GM23338 (cell line): ENCODE measurements around the gene TCTN1. TPM values are rescaled to one million over a fixed set of nuclear protein-coding genes. Genes with fewer than 3 reads are reported as not detected.

ENCODE experiments used
- ATAC-seq: fragments of 200-7000 bp; cut with Tn5 transposase; 3 replicates; pipeline ENCODE4 v1.9.1; 2020
- DNase-seq: peaks from one replicate; pipeline ENCODE4 v3.0.0-alpha.2; 2015; ENCODE audit warnings: low spot score
- H2AFZ ChIP-seq: fragments of 200-600 bp; sonication (generic); 2 replicates; pipeline ENCODE4 v1.8.0; 2016; ENCODE audit warnings: antibody characterized with exemption, mild to moderate bottlenecking, moderate library complexity
- H3F3A ChIP-seq: fragments of 200-600 bp; sonication (generic); replicated peaks from 2 replicates; pipeline ENCODE4 v1.8.0; 2017; ENCODE audit warnings: antibody characterized with exemption, mixed run types, low read depth
- H3K27ac ChIP-seq: fragments of 200-600 bp; sonication (generic); 2 replicates; pipeline ENCODE4 v1.6.1; 2016; ENCODE audit warnings: low read depth
- H3K27me3 ChIP-seq: fragments of 200-600 bp; sonication (generic); 2 replicates; pipeline ENCODE4 v1.8.0; 2016; ENCODE audit warnings: mild to moderate bottlenecking, mixed run types, moderate library complexity; ENCODE audit not compliant: insufficient read depth
- H3K36me3 ChIP-seq: fragments of 200-600 bp; sonication (generic); 2 replicates; pipeline ENCODE4 v1.8.0; 2016; ENCODE audit warnings: mild to moderate bottlenecking; ENCODE audit not compliant: insufficient read depth
- H3K4me1 ChIP-seq: fragments of 200-600 bp; sonication (generic); 2 replicates; pipeline ENCODE4 v1.8.0; 2016; ENCODE audit warnings: mild to moderate bottlenecking, moderate library complexity; ENCODE audit not compliant: insufficient read depth
- H3K4me2 ChIP-seq: fragments of 200-600 bp; sonication (generic); 2 replicates; pipeline ENCODE4 v1.7.1; 2017; ENCODE audit warnings: mixed run types
- H3K4me3 ChIP-seq: fragments of 200-600 bp; sonication (generic); 2 replicates; pipeline ENCODE4 v1.6.1; 2016; ENCODE audit warnings: mixed run types
- H3K79me2 ChIP-seq: fragments of 200-600 bp; sonication (generic); replicated peaks from 2 replicates; pipeline ENCODE4 v1.8.0; 2017; ENCODE audit warnings: mild to moderate bottlenecking; ENCODE audit not compliant: insufficient read depth
- H3K9me2 ChIP-seq: fragments of 200-600 bp; sonication (generic); 2 replicates; pipeline ENCODE4 v1.8.0; 2017; ENCODE audit not compliant: insufficient read depth
- H4K20me1 ChIP-seq: fragments of 200-600 bp; sonication (generic); replicated peaks from 2 replicates; pipeline ENCODE4 v1.8.0; 2017; ENCODE audit warnings: mild to moderate bottlenecking; ENCODE audit not compliant: insufficient read depth
- H3K27ac Mint-ChIP-seq: 2 replicates; pipeline ENCODE4 v1.8.0; 2020; ENCODE audit warnings: inconsistent platforms, mild to moderate bottlenecking, moderate library complexity, mixed read lengths
- H3K27me3 Mint-ChIP-seq: 3 replicates; pipeline ENCODE4 v1.8.0; 2022; ENCODE audit warnings: low read depth, mild to moderate bottlenecking, moderate library complexity, mixed read lengths, inconsistent platforms; ENCODE audit not compliant: insufficient read depth, poor library complexity
- H3K36me3 Mint-ChIP-seq: 3 replicates; pipeline ENCODE4 v1.8.0; 2021; ENCODE audit warnings: low read depth, mild to moderate bottlenecking, inconsistent platforms, moderate library complexity, mixed read lengths
- H3K4me1 Mint-ChIP-seq: 3 replicates; pipeline ENCODE4 v1.8.0; 2020; ENCODE audit warnings: mild to moderate bottlenecking, inconsistent platforms, mixed read lengths
- H3K4me3 Mint-ChIP-seq: 3 replicates; pipeline ENCODE4 v1.8.0; 2021; ENCODE audit warnings: moderate library complexity, mild to moderate bottlenecking, inconsistent platforms, mixed read lengths
- H3K9me3 Mint-ChIP-seq: 3 replicates; pipeline ENCODE4 v1.8.0; 2020; ENCODE audit warnings: moderate library complexity, mild to moderate bottlenecking, inconsistent platforms, mixed read lengths
- CREB1 ChIP-seq: fragments of 250-450 bp; sonication (Bioruptor Pico); IDR thresholded peaks from 2 replicates; pipeline ENCODE4 v1.5.0; 2020; ENCODE audit warnings: low read depth, mild to moderate bottlenecking, moderate library complexity
- CTCF ChIP-seq, 2 experiments: fragments of 200-600 bp in 1 of 2; sonication (generic) in 1 of 2; conservative IDR thresholded peaks; 2 replicates each; pipeline versions ENCODE4 v1.5.1 to v1.6.1; 2016 to 2017; ENCODE audit warnings: antibody characterized with exemption in 2 of 2, low read depth in 2 of 2, mild to moderate bottlenecking in 2 of 2, moderate library complexity in 1 of 2
- ETS1 ChIP-seq: IDR thresholded peaks from 2 replicates; pipeline ENCODE4 v1.6.1; 2016; ENCODE audit warnings: antibody characterized with exemption
- EZH2 ChIP-seq: fragments of 200-600 bp; sonication (generic); IDR thresholded peaks from one replicate; pipeline ENCODE4 v1.8.0; 2017; ENCODE audit warnings: antibody characterized with exemption, mild to moderate bottlenecking, low read depth; ENCODE audit not compliant: unreplicated experiment
- EZH2phosphoT487 ChIP-seq: fragments of 200-600 bp; sonication (generic); IDR thresholded peaks from one replicate; pipeline ENCODE4 v1.8.1; 2018; ENCODE audit warnings: antibody characterized with exemption; ENCODE audit not compliant: unreplicated experiment
- JUNB ChIP-seq: IDR thresholded peaks from one replicate; pipeline ENCODE4 v1.6.1; 2016; ENCODE audit warnings: antibody characterized with exemption; ENCODE audit not compliant: unreplicated experiment
- NANOG ChIP-seq: IDR thresholded peaks from 2 replicates; pipeline ENCODE4 v1.6.1; 2016; ENCODE audit warnings: antibody characterized with exemption, borderline replicate concordance
- REST ChIP-seq: IDR thresholded peaks from one replicate; pipeline ENCODE4 v1.6.1; 2018; ENCODE audit warnings: antibody characterized with exemption; ENCODE audit not compliant: unreplicated experiment
- STAT1 ChIP-seq: IDR thresholded peaks from one replicate; pipeline ENCODE4 v1.6.1; 2016; ENCODE audit warnings: antibody characterized with exemption; ENCODE audit not compliant: unreplicated experiment
- ZNF114 ChIP-seq: fragments of 250-450 bp; sonication (Bioruptor Pico); IDR thresholded peaks from 2 replicates; pipeline ENCODE4 v1.5.0; 2020; ENCODE audit warnings: mild to moderate bottlenecking, moderate library complexity
- ZNF331 ChIP-seq: fragments of 250-450 bp; sonication (Bioruptor Pico); IDR thresholded peaks from 2 replicates; pipeline ENCODE4 v1.5.0; 2020; ENCODE audit warnings: low read depth, mild to moderate bottlenecking, moderate library complexity
- polyA plus RNA-seq: library from polyadenylated mRNA; unstranded; fragments of >200 nt; fragmentation: Nextera tagmentation; extraction: Ambion mirVana; gene quantifications from 2 replicates; pipeline ENCODE4 v1.2.1, GENCODE V29; 2016
- total RNA-seq: library from RNA; depleted of rRNA; stranded (reverse); fragments of >200 nt; shearing (Covaris generic); gene quantifications from 2 replicates; pipeline ENCODE4 v1.2.3, GENCODE V29; 2014
- TF ChIP-seq, protein P1 (sequence below): fragments of 250-450 bp; sonication (Bioruptor Pico); IDR thresholded peaks from 2 replicates; pipeline ENCODE4 v1.5.0; 2020; ENCODE audit warnings: mild to moderate bottlenecking, moderate library complexity

The TCTN1 gene
- total and polyA plus RNA-seq, 2 experiments from 2014 or later, result 10.6 to 12.4 TPM

DNA sequence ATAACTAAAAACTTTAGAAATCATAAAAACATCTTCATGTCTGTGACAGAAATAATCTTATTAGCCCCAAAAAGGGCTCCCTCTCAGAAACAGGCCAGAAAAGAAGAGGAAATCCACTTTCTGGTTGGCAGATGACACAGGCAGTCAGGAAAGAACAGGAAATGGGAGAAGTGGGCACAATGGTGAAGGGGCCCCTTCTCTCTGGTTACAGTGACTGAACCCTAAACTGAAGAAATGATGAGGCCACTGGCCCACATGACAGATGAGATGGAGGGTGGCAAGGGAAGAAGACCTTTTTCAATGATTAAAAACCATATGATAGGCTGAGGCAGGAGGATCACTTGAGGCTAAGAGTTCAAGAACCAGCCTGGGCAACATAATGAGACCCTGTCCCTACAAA, 21.1 kb downstream of the TCTN1 start (continued):
- TF ChIP-seq ETS1 (no peak), ZNF331 (CRISPR knock-in tag) (no peak)

DNA sequence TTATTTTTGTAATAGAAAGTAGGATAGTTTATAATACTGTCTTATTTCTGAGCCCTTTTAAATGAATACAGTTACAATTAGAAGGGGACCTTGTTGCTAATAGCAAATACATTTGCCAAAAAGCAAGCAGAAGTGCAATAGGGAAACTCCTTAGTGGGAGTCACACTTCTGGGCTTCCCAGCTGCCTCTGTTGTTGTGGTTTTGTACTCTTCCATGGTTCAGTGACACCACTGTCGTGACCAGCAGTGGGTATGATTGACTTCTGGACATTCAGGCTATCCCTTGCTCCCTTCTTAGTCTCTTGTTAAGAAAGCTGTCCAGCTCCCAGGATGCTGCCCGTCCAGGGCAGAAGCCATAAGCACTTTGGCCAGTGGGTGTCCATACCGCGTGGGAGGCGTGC, 22.6 kb downstream of the TCTN1 start:
- no peaks in the 10 kb centered on the region for H4K20me1 ChIP-seq
- no peaks in the 10 kb centered on the region for H3K79me2 ChIP-seq
- no peaks in the 10 kb centered on the region for H3K36me3 Mint-ChIP-seq
- no peak for ATAC-seq
- H3K9me3 Mint-ChIP-seq, result no peaks in the 10 kb centered on the region
- no peak overlapping the region for H3K27ac ChIP-seq
- H3K4me2 ChIP-seq, result no peak overlapping the region
- peaks cover 4% of the 10 kb centered on the region for H3K27me3 Mint-ChIP-seq
- H3K27me3 ChIP-seq, result no peaks in the 10 kb centered on the region
- no peak overlapping the region for H3K27ac Mint-ChIP-seq
- no peak overlapping the region for H2AFZ ChIP-seq
- H3K9me2 ChIP-seq, result no peaks in the 10 kb centered on the region
- no peaks in the 10 kb centered on the region for H3F3A ChIP-seq
- no peak overlapping the region for H3K4me3 Mint-ChIP-seq
- H3K4me1 ChIP-seq, result no peaks in the 10 kb centered on the region
- no peaks in the 10 kb centered on the region for H3K36me3 ChIP-seq
- H3K4me1 Mint-ChIP-seq, result peaks cover 5% of the 10 kb centered on the region
- no peak for DNase-seq
- H3K4me3 ChIP-seq, result no peak overlapping the region
- no peak for TF ChIP-seq ZNF331 (CRISPR knock-in tag)
- no peak for TF ChIP-seq JUNB
- no peak for TF ChIP-seq CREB1 (CRISPR knock-in tag)
- no peak for TF ChIP-seq CTCF (conservative IDR thresholded peaks at IDR 0.05; ENCODE audit: low read depth in 2 of 2)
- no peak for TF ChIP-seq EZH2phosphoT487
- no peak for TF ChIP-seq STAT1
- no peak for TF ChIP-seq ZNF114 (CRISPR knock-in tag)
- no peak for TF ChIP-seq EZH2
- TF ChIP-seq, protein P1, sequence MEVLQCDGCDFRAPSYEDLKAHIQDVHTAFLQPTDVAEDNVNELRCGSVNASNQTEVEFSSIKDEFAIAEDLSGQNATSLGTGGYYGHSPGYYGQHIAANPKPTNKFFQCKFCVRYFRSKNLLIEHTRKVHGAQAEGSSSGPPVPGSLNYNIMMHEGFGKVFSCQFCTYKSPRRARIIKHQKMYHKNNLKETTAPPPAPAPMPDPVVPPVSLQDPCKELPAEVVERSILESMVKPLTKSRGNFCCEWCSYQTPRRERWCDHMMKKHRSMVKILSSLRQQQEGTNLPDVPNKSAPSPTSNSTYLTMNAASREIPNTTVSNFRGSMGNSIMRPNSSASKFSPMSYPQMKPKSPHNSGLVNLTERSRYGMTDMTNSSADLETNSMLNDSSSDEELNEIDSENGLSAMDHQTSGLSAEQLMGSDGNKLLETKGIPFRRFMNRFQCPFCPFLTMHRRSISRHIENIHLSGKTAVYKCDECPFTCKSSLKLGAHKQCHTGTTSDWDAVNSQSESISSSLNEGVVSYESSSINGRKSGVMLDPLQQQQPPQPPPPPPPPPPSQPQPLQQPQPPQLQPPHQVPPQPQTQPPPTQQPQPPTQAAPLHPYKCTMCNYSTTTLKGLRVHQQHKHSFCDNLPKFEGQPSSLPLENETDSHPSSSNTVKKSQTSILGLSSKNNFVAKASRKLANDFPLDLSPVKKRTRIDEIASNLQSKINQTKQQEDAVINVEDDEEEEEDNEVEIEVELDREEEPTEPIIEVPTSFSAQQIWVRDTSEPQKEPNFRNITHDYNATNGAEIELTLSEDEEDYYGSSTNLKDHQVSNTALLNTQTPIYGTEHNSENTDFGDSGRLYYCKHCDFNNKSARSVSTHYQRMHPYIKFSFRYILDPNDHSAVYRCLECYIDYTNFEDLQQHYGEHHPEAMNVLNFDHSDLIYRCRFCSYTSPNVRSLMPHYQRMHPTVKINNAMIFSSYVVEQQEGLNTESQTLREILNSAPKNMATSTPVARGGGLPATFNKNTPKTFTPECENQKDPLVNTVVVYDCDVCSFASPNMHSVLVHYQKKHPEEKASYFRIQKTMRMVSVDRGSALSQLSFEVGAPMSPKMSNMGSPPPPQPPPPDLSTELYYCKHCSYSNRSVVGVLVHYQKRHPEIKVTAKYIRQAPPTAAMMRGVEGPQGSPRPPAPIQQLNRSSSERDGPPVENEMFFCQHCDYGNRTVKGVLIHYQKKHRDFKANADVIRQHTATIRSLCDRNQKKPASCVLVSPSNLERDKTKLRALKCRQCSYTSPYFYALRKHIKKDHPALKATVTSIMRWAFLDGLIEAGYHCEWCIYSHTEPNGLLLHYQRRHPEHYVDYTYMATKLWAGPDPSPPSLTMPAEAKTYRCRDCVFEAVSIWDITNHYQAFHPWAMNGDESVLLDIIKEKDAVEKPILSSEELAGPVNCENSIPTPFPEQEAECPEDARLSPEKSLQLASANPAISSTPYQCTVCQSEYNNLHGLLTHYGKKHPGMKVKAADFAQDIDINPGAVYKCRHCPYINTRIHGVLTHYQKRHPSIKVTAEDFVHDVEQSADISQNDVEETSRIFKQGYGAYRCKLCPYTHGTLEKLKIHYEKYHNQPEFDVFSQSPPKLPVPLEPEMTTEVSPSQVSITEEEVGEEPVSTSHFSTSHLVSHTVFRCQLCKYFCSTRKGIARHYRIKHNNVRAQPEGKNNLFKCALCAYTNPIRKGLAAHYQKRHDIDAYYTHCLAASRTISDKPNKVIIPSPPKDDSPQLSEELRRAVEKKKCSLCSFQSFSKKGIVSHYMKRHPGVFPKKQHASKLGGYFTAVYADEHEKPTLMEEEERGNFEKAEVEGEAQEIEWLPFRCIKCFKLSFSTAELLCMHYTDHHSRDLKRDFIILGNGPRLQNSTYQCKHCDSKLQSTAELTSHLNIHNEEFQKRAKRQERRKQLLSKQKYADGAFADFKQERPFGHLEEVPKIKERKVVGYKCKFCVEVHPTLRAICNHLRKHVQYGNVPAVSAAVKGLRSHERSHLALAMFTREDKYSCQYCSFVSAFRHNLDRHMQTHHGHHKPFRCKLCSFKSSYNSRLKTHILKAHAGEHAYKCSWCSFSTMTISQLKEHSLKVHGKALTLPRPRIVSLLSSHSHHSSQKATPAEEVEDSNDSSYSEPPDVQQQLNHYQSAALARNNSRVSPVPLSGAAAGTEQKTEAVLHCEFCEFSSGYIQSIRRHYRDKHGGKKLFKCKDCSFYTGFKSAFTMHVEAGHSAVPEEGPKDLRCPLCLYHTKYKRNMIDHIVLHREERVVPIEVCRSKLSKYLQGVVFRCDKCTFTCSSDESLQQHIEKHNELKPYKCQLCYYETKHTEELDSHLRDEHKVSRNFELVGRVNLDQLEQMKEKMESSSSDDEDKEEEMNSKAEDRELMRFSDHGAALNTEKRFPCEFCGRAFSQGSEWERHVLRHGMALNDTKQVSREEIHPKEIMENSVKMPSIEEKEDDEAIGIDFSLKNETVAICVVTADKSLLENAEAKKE (CRISPR knock-in tag), result no peak
- no peak for TF ChIP-seq NANOG
- TF ChIP-seq ETS1, result no peak
- TF ChIP-seq REST, result no peak
